ENCODE data around the gene MGLL. TPM values are rescaled to one million over a fixed set of nuclear protein-coding genes. Genes with fewer than 3 reads are reported as not detected.

Gene MGLL
- total RNA-seq, 1 donor from 2014 or later: 27.3 TPM

DNA sequence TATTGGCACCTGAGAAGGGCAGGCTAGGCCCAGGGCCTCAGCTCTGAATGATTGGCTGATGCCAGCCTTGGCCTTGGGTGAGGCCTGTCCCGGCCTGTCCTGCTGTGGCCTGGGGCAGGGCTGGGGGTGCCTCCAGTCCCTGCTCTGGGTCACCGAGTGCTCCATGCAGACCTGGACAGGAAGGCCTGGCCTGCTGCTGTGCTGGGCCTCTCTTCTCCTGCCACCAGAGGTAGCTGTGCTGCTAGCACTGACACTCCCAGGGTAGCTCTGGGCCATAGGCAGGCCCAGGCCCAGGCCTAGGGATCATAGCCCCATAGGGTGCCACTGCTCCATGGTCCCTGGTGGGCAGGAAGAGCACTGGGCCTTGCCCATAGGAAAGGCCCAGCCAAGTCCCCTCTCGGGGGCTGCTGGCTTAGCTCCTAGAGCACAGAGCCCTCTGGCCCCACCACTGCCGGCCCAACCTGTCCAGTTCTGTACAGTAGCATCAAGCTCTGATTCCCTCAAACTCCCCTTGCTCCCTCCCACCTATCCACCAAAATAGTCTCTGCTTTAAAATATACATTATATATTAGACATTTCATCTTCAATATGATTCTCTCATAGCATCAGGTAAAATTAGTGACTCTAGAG lies 131.4 kb downstream of the MGLL start:
- Mint-ChIP-seq H3K4me3 (ENCODE audit: unreplicated experiment) (no peak overlapping the region), H3K4me1 (ENCODE audit: low read depth, unreplicated experiment) (peaks cover 26% of the 10 kb centered on the region), H3K27ac (ENCODE audit: unreplicated experiment) (peak overlapping the region; percentile 94), H3K27me3 (ENCODE audit: low read depth, unreplicated experiment) (no peaks in the 10 kb centered on the region), H3K9me3 (ENCODE audit: unreplicated experiment) (no peaks in the 10 kb centered on the region), H3K36me3 (ENCODE audit: low read depth, unreplicated experiment) (peaks cover 8% of the 10 kb centered on the region)
- peak overlapping the region; percentile 83 for H3K27ac ChIP-seq (ENCODE audit: low read depth, low read length)
- H3K4me1 ChIP-seq (ENCODE audit: insufficient read depth, low read length): peaks cover 31% of the 10 kb centered on the region
- H3K9ac ChIP-seq (ENCODE audit: low read length): peak overlapping the region; percentile 71
- TF ChIP-seq, protein P1, sequence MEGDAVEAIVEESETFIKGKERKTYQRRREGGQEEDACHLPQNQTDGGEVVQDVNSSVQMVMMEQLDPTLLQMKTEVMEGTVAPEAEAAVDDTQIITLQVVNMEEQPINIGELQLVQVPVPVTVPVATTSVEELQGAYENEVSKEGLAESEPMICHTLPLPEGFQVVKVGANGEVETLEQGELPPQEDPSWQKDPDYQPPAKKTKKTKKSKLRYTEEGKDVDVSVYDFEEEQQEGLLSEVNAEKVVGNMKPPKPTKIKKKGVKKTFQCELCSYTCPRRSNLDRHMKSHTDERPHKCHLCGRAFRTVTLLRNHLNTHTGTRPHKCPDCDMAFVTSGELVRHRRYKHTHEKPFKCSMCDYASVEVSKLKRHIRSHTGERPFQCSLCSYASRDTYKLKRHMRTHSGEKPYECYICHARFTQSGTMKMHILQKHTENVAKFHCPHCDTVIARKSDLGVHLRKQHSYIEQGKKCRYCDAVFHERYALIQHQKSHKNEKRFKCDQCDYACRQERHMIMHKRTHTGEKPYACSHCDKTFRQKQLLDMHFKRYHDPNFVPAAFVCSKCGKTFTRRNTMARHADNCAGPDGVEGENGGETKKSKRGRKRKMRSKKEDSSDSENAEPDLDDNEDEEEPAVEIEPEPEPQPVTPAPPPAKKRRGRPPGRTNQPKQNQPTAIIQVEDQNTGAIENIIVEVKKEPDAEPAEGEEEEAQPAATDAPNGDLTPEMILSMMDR (IDR thresholded peaks at IDR 0.05; ENCODE audit: insufficient read depth, low read depth, low read length): peak; percentile 47
- no peak for TF ChIP-seq EZH2 (IDR thresholded peaks at IDR 0.05; ENCODE audit: insufficient read depth, low read length)
- no peaks in the 10 kb centered on the region for H4K20me1 ChIP-seq (ENCODE audit: insufficient read depth, low read length)
- H3K79me2 ChIP-seq (ENCODE audit: insufficient read depth, low read length): no peaks in the 10 kb centered on the region
- H3K4me2 ChIP-seq (ENCODE audit: low read length): peak overlapping the region; percentile 65
- peak; percentile 49 for DNase-seq (ENCODE audit: low read depth)
- H3K4me3 ChIP-seq (ENCODE audit: insufficient read depth, low read depth, low read length): no peak overlapping the region
- no peak for FAIRE-seq
- H3K27me3 ChIP-seq (ENCODE audit: insufficient read depth, low read length): no peaks in the 10 kb centered on the region
- H3K9me3 ChIP-seq (ENCODE audit: insufficient read depth, low read depth, low read length): no peaks in the 10 kb centered on the region
- H2AFZ ChIP-seq (ENCODE audit: low read depth, low read length): peak overlapping the region; percentile 32
- no peaks in the 10 kb centered on the region for H3K36me3 ChIP-seq (ENCODE audit: insufficient read depth, low read length)

GRCh38 chr3:127690106-127690505 lies 132.2 kb downstream of the MGLL start:
- H3K79me2 ChIP-seq (ENCODE audit: insufficient read depth, low read length): no peaks in the 10 kb centered on the region
- no peaks in the 10 kb centered on the region for H3K9me3 Mint-ChIP-seq (ENCODE audit: unreplicated experiment)
- peaks cover 31% of the 10 kb centered on the region for H3K4me1 ChIP-seq (ENCODE audit: insufficient read depth, low read length)
- H4K20me1 ChIP-seq (ENCODE audit: insufficient read depth, low read length): no peaks in the 10 kb centered on the region
- peak overlapping the region; percentile 65 for H3K4me2 ChIP-seq (ENCODE audit: low read length)
- H2AFZ ChIP-seq (ENCODE audit: low read depth, low read length): peak overlapping the region; percentile 51
- DNase-seq (ENCODE audit: low read depth) (peak; percentile 67), FAIRE-seq (no peak)
- peak overlapping the region; percentile 71 for H3K9ac ChIP-seq (ENCODE audit: low read length)
- no peaks in the 10 kb centered on the region for H3K9me3 ChIP-seq (ENCODE audit: insufficient read depth, low read depth, low read length)
- peaks cover 8% of the 10 kb centered on the region for H3K36me3 Mint-ChIP-seq (ENCODE audit: low read depth, unreplicated experiment)
- no peaks in the 10 kb centered on the region for H3K36me3 ChIP-seq (ENCODE audit: insufficient read depth, low read length)
- H3K27me3 ChIP-seq (ENCODE audit: insufficient read depth, low read length): no peaks in the 10 kb centered on the region
- H3K4me3 Mint-ChIP-seq (ENCODE audit: unreplicated experiment): peak overlapping the region; percentile 28
- peaks cover 26% of the 10 kb centered on the region for H3K4me1 Mint-ChIP-seq (ENCODE audit: low read depth, unreplicated experiment)
- no peak overlapping the region for H3K4me3 ChIP-seq (ENCODE audit: insufficient read depth, low read depth, low read length)
- peak overlapping the region; percentile 83 for H3K27ac ChIP-seq (ENCODE audit: low read depth, low read length)
- no peak for TF ChIP-seq EZH2 (IDR thresholded peaks at IDR 0.05; ENCODE audit: insufficient read depth, low read length)
- TF ChIP-seq, protein P1 (IDR thresholded peaks at IDR 0.05; ENCODE audit: insufficient read depth, low read depth, low read length): no peak
- peak overlapping the region; percentile 94 for H3K27ac Mint-ChIP-seq (ENCODE audit: unreplicated experiment)
- H3K27me3 Mint-ChIP-seq (ENCODE audit: low read depth, unreplicated experiment): no peaks in the 10 kb centered on the region

- no peak overlapping the region for H2AFZ ChIP-seq (ENCODE audit: low read depth, low read length)
These were observed 133.0 kb downstream of the MGLL start for GRCh38 chr3:127689266-127689860.

More at GRCh38 chr3:127689266-127689860, 133.0 kb downstream of the MGLL start:
- Mint-ChIP-seq H3K4me1 (ENCODE audit: low read depth, unreplicated experiment) (peaks cover 26% of the 10 kb centered on the region), H3K36me3 (ENCODE audit: low read depth, unreplicated experiment) (peaks cover 8% of the 10 kb centered on the region), H3K9me3 (ENCODE audit: unreplicated experiment) (no peaks in the 10 kb centered on the region), H3K27ac (ENCODE audit: unreplicated experiment) (peak overlapping the region; percentile 94), H3K27me3 (ENCODE audit: low read depth, unreplicated experiment) (no peaks in the 10 kb centered on the region), H3K4me3 (ENCODE audit: unreplicated experiment) (no peak overlapping the region)
- peak overlapping the region; percentile 83 for H3K27ac ChIP-seq (ENCODE audit: low read depth, low read length)
- no peaks in the 10 kb centered on the region for H3K79me2 ChIP-seq (ENCODE audit: insufficient read depth, low read length)
- H3K27me3 ChIP-seq (ENCODE audit: insufficient read depth, low read length): no peaks in the 10 kb centered on the region
- H4K20me1 ChIP-seq (ENCODE audit: insufficient read depth, low read length): no peaks in the 10 kb centered on the region
- peak overlapping the region; percentile 71 for H3K9ac ChIP-seq (ENCODE audit: low read length)
- FAIRE-seq: no peak
- no peaks in the 10 kb centered on the region for H3K9me3 ChIP-seq (ENCODE audit: insufficient read depth, low read depth, low read length)
- DNase-seq (ENCODE audit: low read depth): no peak
- no peak overlapping the region for H3K4me3 ChIP-seq (ENCODE audit: insufficient read depth, low read depth, low read length)
- TF ChIP-seq EZH2 (IDR thresholded peaks at IDR 0.05; ENCODE audit: insufficient read depth, low read length): no peak
- TF ChIP-seq, protein P1 (IDR thresholded peaks at IDR 0.05; ENCODE audit: insufficient read depth, low read depth, low read length): no peak
- peaks cover 31% of the 10 kb centered on the region for H3K4me1 ChIP-seq (ENCODE audit: insufficient read depth, low read length)
- peak overlapping the region; percentile 65 for H3K4me2 ChIP-seq (ENCODE audit: low read length)
- no peaks in the 10 kb centered on the region for H3K36me3 ChIP-seq (ENCODE audit: insufficient read depth, low read length)
